ENCODE results near the gene DCAF15. TPM values are rescaled to one million over a fixed set of nuclear protein-coding genes. Genes with fewer than 3 reads are reported as not detected.

The DCAF15 gene
- total RNA-seq, 3 donors from 2014 or later (not counting 1 experiment from before 2014, with no cell fraction given): 121 to 149 (median 124) TPM

- Histone ChIP-seq H3K36me3 (ENCODE audit: control insufficient read depth, insufficient read depth, low read length) (peaks cover 6% of the 10 kb centered on the region), H3K27me3 (ENCODE audit: control insufficient read depth, insufficient read depth, low read length) (peaks cover 6% of the 10 kb centered on the region), H3K4me1 (ENCODE audit: control insufficient read depth, insufficient read depth, low read length) (peaks cover 1% of the 10 kb centered on the region), H3K9me3 (ENCODE audit: control insufficient read depth, insufficient read depth, low read length) (no peaks in the 10 kb centered on the region), H3K27ac (ENCODE audit: low read length) (no peak overlapping the region), H3K4me3 (ENCODE audit: low read length) (no peak overlapping the region)
- no peaks in the 10 kb centered on the region for H3K36me3 Mint-ChIP-seq
- no peak for ATAC-seq
- intact Hi-C loops (cut with micrococcal nuclease): no loop called here
- no peak overlapping the region for H3K27ac Mint-ChIP-seq
- no peak for DNase-seq
- H3K27me3 Mint-ChIP-seq (ENCODE audit: low read depth in 2 of 2): peaks cover 0 to 16% of the 10 kb centered on the region in 2 donors
- no peaks in the 10 kb centered on the region for H3K9me3 Mint-ChIP-seq
- 93% methylated on average over 42 of the region's 42 CpGs for WGBS (ENCODE audit: insufficient coverage)
- no peak for TF ChIP-seq CTCF (IDR thresholded peaks at IDR 0.05)
- peaks cover 0 to 6% of the 10 kb centered on the region in 2 donors for H3K4me1 Mint-ChIP-seq
- H3K4me3 Mint-ChIP-seq: no peak overlapping the region
These were observed 19.4 kb upstream of the DCAF15 start for GRCh38 chr19:13932911-13933393.

DNA sequence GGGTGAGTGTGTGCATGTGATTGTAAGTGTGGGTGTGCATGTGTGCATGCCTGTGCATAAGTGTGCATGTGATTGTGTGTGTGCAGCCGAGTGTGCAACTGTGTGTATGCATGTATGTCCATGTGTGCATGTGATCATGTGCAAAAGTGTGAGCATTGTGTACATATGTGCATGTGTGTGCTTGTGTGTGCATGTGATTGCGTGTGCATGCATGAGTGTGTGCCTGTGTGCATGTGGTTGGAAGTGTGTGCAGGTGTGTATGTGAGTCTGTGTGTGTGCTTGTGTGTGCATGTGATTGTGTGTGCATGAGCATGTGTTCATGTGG, 17.6 kb upstream of the DCAF15 start:
- Mint-ChIP-seq H3K4me3 (no peak overlapping the region), H3K27ac (no peak overlapping the region), H3K27me3 (ENCODE audit: low read depth in 2 of 2) (peaks cover 0 to 16% of the 10 kb centered on the region in 2 donors), H3K4me1 (peaks cover 0 to 6% of the 10 kb centered on the region in 2 donors), H3K36me3 (no peaks in the 10 kb centered on the region), H3K9me3 (no peaks in the 10 kb centered on the region)
- Histone ChIP-seq H3K4me1 (ENCODE audit: control insufficient read depth, insufficient read depth, low read length) (peaks cover 11% of the 10 kb centered on the region), H3K27me3 (ENCODE audit: control insufficient read depth, insufficient read depth, low read length) (peaks cover 9% of the 10 kb centered on the region), H3K36me3 (ENCODE audit: control insufficient read depth, insufficient read depth, low read length) (no peaks in the 10 kb centered on the region), H3K4me3 (ENCODE audit: low read length) (no peak overlapping the region), H3K9me3 (ENCODE audit: control insufficient read depth, insufficient read depth, low read length) (no peaks in the 10 kb centered on the region), H3K27ac (ENCODE audit: low read length) (no peak overlapping the region)
- ATAC-seq (peak in 1 of 3 donors; percentile 22), DNase-seq (no peak)
- intact Hi-C loops (cut with micrococcal nuclease): no loop called here
- WGBS (ENCODE audit: insufficient coverage): 93% methylated on average over 2 of the region's 2 CpGs
- no peak for TF ChIP-seq CTCF (IDR thresholded peaks at IDR 0.05)

GRCh38 chr19:13935765-13936510, 16.4 kb upstream of the DCAF15 start:
- no peak for DNase-seq
- no peaks in the 10 kb centered on the region for H3K9me3 Mint-ChIP-seq
- intact Hi-C loops (cut with micrococcal nuclease): no loop called here
- Histone ChIP-seq H3K4me1 (ENCODE audit: control insufficient read depth, insufficient read depth, low read length) (peaks cover 11% of the 10 kb centered on the region), H3K27ac (ENCODE audit: low read length) (no peak overlapping the region), H3K4me3 (ENCODE audit: low read length) (no peak overlapping the region), H3K9me3 (ENCODE audit: control insufficient read depth, insufficient read depth, low read length) (no peaks in the 10 kb centered on the region), H3K36me3 (ENCODE audit: control insufficient read depth, insufficient read depth, low read length) (no peaks in the 10 kb centered on the region), H3K27me3 (ENCODE audit: control insufficient read depth, insufficient read depth, low read length) (peaks cover 9% of the 10 kb centered on the region)
- no peaks in the 10 kb centered on the region for H3K36me3 Mint-ChIP-seq
- no peak for ATAC-seq
- peaks cover 0 to 16% of the 10 kb centered on the region in 2 donors for H3K27me3 Mint-ChIP-seq (ENCODE audit: low read depth in 2 of 2)
- 90% methylated on average over 19 of the region's 22 CpGs for WGBS (ENCODE audit: insufficient coverage)
- H3K4me1 Mint-ChIP-seq: peaks cover 0 to 6% of the 10 kb centered on the region in 2 donors
- no peak overlapping the region for H3K4me3 Mint-ChIP-seq
- TF ChIP-seq CTCF (IDR thresholded peaks at IDR 0.05): no peak
- H3K27ac Mint-ChIP-seq: no peak overlapping the region
